ENCODE measurements around the gene TLE6.

- TF ChIP-seq EZH2 (IDR thresholded peaks at IDR 0.05; ENCODE audit: insufficient read depth, low read length), result no peak
- TF ChIP-seq CTCF (IDR thresholded peaks at IDR 0.05; ENCODE audit: insufficient read depth, low read depth, low read length), result no peak
Measured at GRCh38 chr19:3020321-3020960, 43.1 kb downstream of the TLE6 start.

All from astrocyte (in vitro differentiated cells and primary cell).